Suppressor macrophage (primary cell): ENCODE data around the gene COA8.

Source experiments
- DNase-seq, 4 experiments: peaks; one replicate each; pipeline ENCODE4 v3.0.0-alpha.2; 2020 to 2022

The COA8 gene

GRCh38 chr14:103526247-103526913 is 36.4 kb upstream of the COA8 start:
- DNase-seq: peak; percentile 59 to 85 (median 76)

GRCh38 chr14:103526914-103527248 is 35.9 kb upstream of the COA8 start:
- no peak for DNase-seq

- peak; percentile 46 to 75 (median 64) for DNase-seq
Observed at GRCh38 chr14:103527408-103528145, 35.2 kb upstream of the COA8 start.

GRCh38 chr14:103528146-103528586 is 34.6 kb upstream of the COA8 start:
- peak in 1 of 4 experiments; percentile 38 for DNase-seq

- DNase-seq: peak; percentile 89 to 96 (median 93)
Observed at GRCh38 chr14:103528587-103529382, 34.0 kb upstream of the COA8 start, which contains the start of gene TRMT61A. TRMT61A (plus strand) TSS chr14:103529196; CDS start chr14:103529979, 783 bp downstream.

- peak in 1 of 4 experiments; percentile 33 for DNase-seq
Observed at GRCh38 chr14:103529383-103530365, 33.1 kb upstream of the COA8 start.

DNA sequence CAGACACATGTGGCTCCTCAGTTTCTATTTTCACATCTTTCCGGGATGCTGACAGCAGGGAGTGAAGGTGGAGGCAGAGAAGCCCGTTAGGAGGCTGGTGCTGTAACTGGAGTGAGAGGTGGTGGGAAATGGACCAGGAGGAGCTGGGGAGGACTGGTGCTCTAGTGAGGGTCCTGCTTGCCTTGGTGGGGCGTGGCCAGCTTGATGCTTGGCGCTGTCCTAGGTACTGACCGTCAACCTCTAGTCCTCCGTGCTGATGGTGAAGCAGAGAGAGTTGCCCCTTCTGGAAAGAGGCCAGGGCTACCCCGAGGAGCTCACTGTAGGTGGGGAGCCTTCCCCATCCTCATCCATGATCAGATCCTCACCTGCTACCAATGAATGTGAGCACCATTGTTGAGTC is 32.4 kb upstream of the COA8 start:
- DNase-seq: peak in 2 of 4 experiments; percentile 15 to 34

- DNase-seq: no peak
Observed at GRCh38 chr14:103530831-103531230, 31.9 kb upstream of the COA8 start.

DNA sequence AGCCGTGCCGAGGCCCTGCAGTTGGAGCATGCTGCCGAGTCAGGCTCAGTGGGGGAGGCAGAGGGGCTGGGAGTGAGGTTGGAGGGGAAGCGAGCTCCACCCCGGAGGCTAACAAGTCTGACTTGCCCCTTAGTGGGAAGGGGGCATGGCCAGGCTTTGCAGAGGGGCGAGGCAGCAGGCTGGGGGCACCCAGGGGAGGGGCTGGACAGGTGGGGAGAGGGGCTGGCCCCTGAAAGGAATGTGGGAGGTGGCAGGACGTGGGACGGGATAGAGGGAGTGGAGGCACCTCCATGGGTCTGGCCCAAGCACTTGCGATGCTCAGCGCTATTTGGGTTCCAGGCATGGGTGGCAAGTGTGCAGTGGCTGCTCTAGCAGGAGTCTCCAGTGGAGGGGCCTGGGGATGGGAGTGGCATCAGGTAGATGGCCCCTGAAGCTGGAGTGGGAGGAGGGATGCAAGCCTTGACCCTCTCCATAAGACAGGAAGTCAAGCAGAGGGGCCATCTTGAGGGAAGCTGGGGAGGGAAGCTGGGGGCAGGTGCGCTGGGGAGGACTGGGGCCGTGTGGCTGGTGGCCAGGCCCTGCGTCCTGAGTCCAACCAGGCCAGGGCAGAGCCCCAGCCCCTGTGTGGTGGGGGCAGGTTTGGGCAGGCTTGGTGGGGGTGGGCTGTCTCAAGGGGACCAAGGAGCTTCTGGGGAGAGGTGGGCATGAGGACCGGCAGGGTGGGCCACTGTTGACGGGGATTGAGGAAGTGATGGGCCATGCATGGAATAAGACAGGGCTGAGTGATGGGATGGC is 31.1 kb upstream of the COA8 start:
- no peak for DNase-seq

DNA sequence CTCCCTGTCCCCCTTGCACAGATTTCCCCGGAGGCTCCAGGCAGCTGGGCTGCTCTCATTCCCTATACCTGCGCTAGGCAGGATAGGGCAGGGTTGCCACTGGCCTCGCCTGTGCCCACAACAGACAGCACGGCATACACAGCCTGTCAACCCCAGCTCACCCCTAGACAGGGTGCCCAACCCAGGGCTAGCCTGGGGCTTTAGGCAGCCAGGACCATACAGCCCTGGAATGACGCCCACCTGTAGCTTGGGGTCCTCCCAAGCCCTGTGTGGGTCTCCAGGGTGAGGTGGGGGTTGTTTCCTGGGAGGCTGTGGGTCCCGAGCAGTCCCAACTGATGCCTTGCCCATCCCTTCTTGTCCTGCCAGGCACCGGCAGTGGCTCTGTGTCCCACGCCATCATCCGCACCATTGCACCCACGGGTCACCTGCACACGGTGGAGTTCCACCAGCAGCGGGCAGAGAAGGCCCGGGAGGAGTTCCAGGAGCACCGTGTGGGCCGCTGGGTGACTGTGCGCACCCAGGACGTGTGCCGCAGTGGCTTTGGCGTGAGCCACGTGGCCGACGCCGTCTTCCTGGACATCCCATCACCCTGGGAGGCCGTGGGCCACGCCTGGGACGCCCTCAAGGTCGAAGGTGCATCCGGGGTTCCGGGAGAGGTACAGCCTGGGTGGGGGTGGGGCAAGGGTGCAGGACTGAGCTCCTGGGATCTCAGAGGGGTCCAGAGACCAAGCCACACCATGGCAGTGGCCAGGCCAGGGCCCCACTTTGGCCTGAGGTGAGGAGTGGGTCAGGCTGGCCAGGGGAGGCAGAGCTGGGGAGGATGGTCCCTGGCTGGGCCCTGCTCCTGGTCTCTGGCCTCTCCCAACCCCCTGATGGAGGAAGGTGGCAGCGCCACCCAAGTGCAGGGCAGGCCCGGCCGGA is 30.3 kb upstream of the COA8 start:
- no peak for DNase-seq

DNA sequence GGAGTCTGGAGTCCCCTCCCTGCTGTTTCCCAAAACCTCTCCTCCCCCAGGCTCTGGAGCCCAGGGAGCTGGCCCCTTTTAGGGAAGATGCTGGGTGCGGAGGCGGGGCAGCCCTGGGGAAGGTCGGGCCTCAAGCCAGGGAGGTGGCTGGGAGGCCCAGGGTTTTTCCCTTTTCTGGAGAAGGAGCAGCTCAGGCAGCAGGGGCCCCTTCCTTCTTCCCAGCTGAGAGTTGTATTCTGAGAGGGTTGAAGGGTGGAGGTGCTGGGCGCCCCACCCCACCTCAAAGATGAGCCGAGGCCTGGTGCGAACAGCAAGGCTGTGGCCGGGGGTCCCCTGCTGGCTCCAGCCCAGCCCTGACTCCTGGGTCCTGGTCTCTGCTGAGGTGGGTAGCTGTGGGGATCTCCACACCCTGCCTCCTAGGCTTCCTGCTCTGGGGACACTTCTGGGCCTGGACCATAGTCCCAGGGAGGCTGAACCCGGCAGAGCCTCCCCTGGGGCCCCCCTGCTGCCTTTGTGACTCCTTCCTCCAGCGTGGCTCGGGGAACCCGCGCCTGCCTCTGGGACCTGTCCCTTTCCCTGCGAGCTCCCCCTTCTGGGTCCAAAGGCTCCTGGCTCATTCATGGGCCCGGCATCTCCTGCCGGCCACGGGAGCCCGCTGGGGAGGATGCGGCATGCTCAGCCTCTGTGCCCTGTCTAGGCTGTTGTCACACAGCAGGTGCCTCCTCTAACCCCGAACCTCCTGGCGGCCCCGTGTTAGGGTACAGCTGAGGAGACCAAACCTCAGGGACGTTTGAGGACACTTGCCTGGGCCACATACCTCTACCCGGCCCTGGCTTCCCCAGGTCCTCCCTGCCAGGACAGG is 29.4 kb upstream of the COA8 start:
- peak in 3 of 4 experiments; percentile 22 to 55 (median 34) for DNase-seq

- DNase-seq: no peak
Observed at GRCh38 chr14:103533999-103534575, 28.7 kb upstream of the COA8 start.

GRCh38 chr14:103534576-103535061 is 28.1 kb upstream of the COA8 start:
- DNase-seq: no peak

GRCh38 chr14:103535081-103535890 is 27.5 kb upstream of the COA8 start:
- no peak for DNase-seq

- DNase-seq: no peak
Observed at GRCh38 chr14:103535891-103536565, 26.7 kb upstream of the COA8 start.

- no peak for DNase-seq
Observed at GRCh38 chr14:103536693-103537092, 26.1 kb upstream of the COA8 start.
